ENCODE results near the gene PTGDR.

Gene PTGDR

DNA sequence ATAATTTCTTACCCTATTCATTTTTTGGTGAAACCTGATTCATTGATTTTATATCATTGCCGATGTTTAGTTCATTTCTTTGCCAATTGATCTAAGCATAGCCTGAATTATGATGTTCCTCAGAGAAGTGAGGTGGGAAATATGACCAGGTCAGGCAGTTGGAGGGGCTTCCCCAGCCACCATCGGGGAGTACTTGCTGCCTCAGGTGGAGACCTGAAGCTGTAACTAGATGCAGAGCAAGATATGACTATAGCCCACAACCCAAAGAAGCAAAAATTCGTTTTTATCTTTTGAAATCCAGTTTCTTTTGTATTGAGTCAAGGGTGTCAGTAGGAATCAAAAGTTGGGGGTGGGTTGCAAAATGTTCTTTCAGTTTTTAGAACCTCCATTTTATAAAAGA lies 7.9 kb downstream of the PTGDR start:
- Histone ChIP-seq H3K9ac (ENCODE audit: low read depth in 1 of 2, low read length in 2 of 2) (no peak overlapping the region), H3K4me1 (ENCODE audit: control insufficient read depth in 1 of 2, insufficient read depth in 2 of 2, low read length in 2 of 2) (no peaks in the 10 kb centered on the region), H3K9me3 (ENCODE audit: control insufficient read depth in 1 of 2, low read length in 2 of 2) (no peaks in the 10 kb centered on the region), H3K36me3 (ENCODE audit: control insufficient read depth in 1 of 2, insufficient read depth in 2 of 2, low read length in 2 of 2) (no peaks in the 10 kb centered on the region), H3K27ac (ENCODE audit: low read depth, low read length) (no peak overlapping the region), H3K4me3 (ENCODE audit: low read depth in 1 of 2, low read length in 2 of 2) (no peak overlapping the region), H3K27me3 (ENCODE audit: control insufficient read depth in 1 of 2, insufficient read depth in 2 of 2, low read length in 2 of 2) (no peaks in the 10 kb centered on the region)

DNA sequence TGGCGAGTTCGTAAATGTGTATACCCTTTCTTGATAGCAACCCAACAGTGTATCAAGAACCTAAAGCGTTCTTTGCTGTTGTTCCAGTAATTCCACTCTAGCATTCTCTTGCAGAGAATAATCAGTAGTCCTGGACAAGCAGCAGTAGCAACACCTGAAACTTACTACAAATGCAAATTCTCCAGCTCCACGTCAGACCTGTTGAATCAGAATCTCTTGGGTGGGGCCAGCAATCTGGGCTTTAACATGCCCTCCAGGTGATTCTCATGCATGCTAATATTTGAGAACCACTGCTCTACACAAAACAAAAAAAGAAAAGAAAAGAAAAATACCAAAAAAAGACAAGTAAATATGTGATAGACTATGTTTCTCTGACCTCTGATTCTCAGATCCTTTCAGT lies 10.1 kb downstream of the PTGDR start:
- no peaks in the 10 kb centered on the region for H3K4me1 ChIP-seq (ENCODE audit: control insufficient read depth in 1 of 2, insufficient read depth in 2 of 2, low read length in 2 of 2)
- H3K9ac ChIP-seq (ENCODE audit: low read depth in 1 of 2, low read length in 2 of 2) = no peak overlapping the region
- H3K27ac ChIP-seq (ENCODE audit: low read depth, low read length) = no peak overlapping the region
- no peaks in the 10 kb centered on the region for H3K27me3 ChIP-seq (ENCODE audit: control insufficient read depth in 1 of 2, insufficient read depth in 2 of 2, low read length in 2 of 2)
- no peaks in the 10 kb centered on the region for H3K9me3 ChIP-seq (ENCODE audit: control insufficient read depth in 1 of 2, low read length in 2 of 2)
- H3K4me3 ChIP-seq (ENCODE audit: low read depth in 1 of 2, low read length in 2 of 2) = no peak overlapping the region
- no peaks in the 10 kb centered on the region for H3K36me3 ChIP-seq (ENCODE audit: control insufficient read depth in 1 of 2, insufficient read depth in 2 of 2, low read length in 2 of 2)

GRCh38 chr14:52279408-52279807 lies 11.9 kb downstream of the PTGDR start:
- Histone ChIP-seq H3K36me3 (ENCODE audit: control insufficient read depth in 1 of 2, insufficient read depth in 2 of 2, low read length in 2 of 2) (no peaks in the 10 kb centered on the region), H3K9ac (ENCODE audit: low read depth in 1 of 2, low read length in 2 of 2) (no peak overlapping the region), H3K4me3 (ENCODE audit: low read depth in 1 of 2, low read length in 2 of 2) (no peak overlapping the region), H3K27ac (ENCODE audit: low read depth, low read length) (no peak overlapping the region), H3K27me3 (ENCODE audit: control insufficient read depth in 1 of 2, insufficient read depth in 2 of 2, low read length in 2 of 2) (no peaks in the 10 kb centered on the region), H3K4me1 (ENCODE audit: control insufficient read depth in 1 of 2, insufficient read depth in 2 of 2, low read length in 2 of 2) (no peaks in the 10 kb centered on the region), H3K9me3 (ENCODE audit: control insufficient read depth in 1 of 2, low read length in 2 of 2) (no peaks in the 10 kb centered on the region)

DNA sequence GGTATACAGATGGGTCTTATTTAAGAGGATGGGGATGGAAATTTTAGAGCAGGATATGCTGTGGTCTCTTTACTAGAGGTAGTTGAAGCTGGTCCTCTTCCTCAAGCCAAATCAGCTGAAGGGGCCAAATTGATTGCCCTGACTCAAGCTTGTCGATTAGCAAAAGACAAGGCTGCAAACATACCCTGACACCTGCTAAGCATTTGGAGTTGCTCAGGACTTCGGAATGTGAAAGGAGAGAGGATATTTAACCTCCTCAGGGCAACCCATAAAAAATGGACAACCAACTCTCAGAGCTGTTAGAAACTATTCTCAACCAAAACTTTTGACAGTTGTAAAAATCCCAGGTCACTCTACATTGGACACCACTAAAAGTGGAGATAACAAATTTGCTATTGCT lies 15.6 kb downstream of the PTGDR start:
- H3K9me3 ChIP-seq (ENCODE audit: control insufficient read depth in 1 of 2, low read length in 2 of 2) = no peaks in the 10 kb centered on the region
- no peaks in the 10 kb centered on the region for H3K27me3 ChIP-seq (ENCODE audit: control insufficient read depth in 1 of 2, insufficient read depth in 2 of 2, low read length in 2 of 2)
- H3K36me3 ChIP-seq (ENCODE audit: control insufficient read depth in 1 of 2, insufficient read depth in 2 of 2, low read length in 2 of 2) = no peaks in the 10 kb centered on the region
- H3K4me3 ChIP-seq (ENCODE audit: low read depth in 1 of 2, low read length in 2 of 2) = no peak overlapping the region
- no peak overlapping the region for H3K9ac ChIP-seq (ENCODE audit: low read depth in 1 of 2, low read length in 2 of 2)
- no peaks in the 10 kb centered on the region for H3K4me1 ChIP-seq (ENCODE audit: control insufficient read depth in 1 of 2, insufficient read depth in 2 of 2, low read length in 2 of 2)
- no peak overlapping the region for H3K27ac ChIP-seq (ENCODE audit: low read depth, low read length)

DNA sequence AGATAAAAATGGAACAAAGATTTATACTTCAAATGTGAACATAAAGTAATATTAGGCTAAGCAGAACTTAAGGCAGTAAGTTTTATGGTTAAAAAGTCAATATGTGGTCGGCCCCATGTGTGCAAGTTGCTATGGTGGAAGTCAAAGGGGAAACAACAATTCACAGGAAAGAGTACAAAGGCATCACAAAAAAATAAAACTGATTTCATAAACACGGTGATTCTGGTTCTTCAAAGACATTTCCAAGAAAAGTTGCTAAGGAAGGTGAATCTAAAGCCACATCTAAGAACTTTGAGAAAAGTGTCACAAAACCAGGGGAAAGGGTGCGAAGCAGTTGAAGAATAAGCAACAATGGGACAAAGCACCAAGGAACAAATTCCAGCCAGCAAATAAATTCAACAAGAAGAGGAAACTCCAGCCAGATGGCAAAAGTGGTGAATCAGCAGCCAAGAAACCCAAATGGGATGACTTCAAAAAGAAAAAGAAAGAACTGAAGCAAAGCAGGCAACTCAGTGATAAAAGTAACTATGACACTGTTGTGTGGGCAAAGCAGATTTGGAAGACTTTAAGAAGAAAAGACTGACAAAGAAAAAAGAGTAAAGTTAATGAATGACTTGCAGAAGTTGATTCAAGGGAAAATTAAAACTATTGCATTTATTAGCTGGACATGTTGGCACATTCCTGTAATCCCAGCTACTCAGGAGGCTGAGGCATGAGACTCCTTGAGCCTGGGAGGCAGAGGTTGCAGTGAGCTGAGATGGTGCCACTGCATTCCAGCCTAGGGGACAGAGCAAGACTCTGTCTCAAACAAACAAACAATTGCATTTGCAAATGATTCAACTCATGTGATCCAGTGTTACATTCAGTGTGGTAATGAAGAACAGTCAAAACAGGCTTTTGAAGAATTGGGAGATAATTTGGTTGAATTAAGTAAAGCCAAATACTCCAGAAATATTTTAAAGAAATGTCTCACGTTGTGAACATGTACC lies 19.5 kb downstream of the PTGDR start:
- Histone ChIP-seq H3K27ac (ENCODE audit: low read depth, low read length) (no peak overlapping the region), H3K9me3 (ENCODE audit: control insufficient read depth in 1 of 2, low read length in 2 of 2) (no peaks in the 10 kb centered on the region), H3K4me3 (ENCODE audit: low read depth in 1 of 2, low read length in 2 of 2) (no peak overlapping the region), H3K27me3 (ENCODE audit: control insufficient read depth in 1 of 2, insufficient read depth in 2 of 2, low read length in 2 of 2) (no peaks in the 10 kb centered on the region), H3K4me1 (ENCODE audit: control insufficient read depth in 1 of 2, insufficient read depth in 2 of 2, low read length in 2 of 2) (no peaks in the 10 kb centered on the region), H3K9ac (ENCODE audit: low read depth in 1 of 2, low read length in 2 of 2) (no peak overlapping the region), H3K36me3 (ENCODE audit: control insufficient read depth in 1 of 2, insufficient read depth in 2 of 2, low read length in 2 of 2) (no peaks in the 10 kb centered on the region)

DNA sequence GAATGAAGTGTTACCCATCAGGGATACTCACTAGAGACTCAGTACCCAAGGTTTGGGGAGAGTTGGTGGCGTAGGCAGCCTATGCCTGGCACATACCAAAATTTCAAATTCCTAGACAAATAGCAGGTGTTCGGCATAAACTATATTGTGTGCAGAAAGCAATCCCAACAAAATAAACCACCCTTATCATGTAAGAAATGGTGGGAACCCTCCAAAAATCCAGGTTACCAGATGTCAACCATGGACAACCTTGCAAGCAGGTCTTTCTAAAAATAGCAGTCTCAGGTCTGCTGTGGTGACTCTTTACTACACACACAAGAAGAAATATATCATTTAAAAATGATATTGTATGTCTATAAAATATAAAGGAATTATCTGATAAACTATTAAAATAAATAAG lies 28.9 kb downstream of the PTGDR start:
- Histone ChIP-seq H3K27me3 (ENCODE audit: control insufficient read depth in 1 of 2, insufficient read depth in 2 of 2, low read length in 2 of 2) (no peaks in the 10 kb centered on the region), H3K27ac (ENCODE audit: low read depth, low read length) (no peak overlapping the region), H3K36me3 (ENCODE audit: control insufficient read depth in 1 of 2, insufficient read depth in 2 of 2, low read length in 2 of 2) (no peaks in the 10 kb centered on the region), H3K4me1 (ENCODE audit: control insufficient read depth in 1 of 2, insufficient read depth in 2 of 2, low read length in 2 of 2) (no peaks in the 10 kb centered on the region), H3K4me3 (ENCODE audit: low read depth in 1 of 2, low read length in 2 of 2) (no peak overlapping the region), H3K9ac (ENCODE audit: low read depth in 1 of 2, low read length in 2 of 2) (no peak overlapping the region), H3K9me3 (ENCODE audit: control insufficient read depth in 1 of 2, low read length in 2 of 2) (no peaks in the 10 kb centered on the region)

DNA sequence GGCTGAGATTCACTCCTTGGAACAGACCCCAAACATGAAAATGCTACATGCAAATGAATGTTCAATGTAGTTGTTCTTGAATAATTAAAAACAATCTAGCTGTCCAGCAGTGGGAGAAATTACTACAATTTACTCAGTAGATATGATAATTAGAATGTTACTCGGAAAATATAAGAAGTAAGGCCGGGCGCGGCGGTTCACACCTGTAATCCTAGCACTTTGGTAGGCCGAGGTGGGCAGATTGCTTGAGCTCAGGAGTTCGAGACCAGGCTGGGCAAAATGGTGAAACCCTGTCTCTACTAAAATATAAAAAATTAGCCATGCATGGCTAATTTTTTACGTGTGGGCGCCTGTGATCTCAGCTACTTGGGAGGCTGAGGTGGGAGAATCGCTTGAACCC lies 31.3 kb downstream of the PTGDR start:
- H3K4me3 ChIP-seq (ENCODE audit: low read depth in 1 of 2, low read length in 2 of 2) = no peak overlapping the region
- no peak overlapping the region for H3K27ac ChIP-seq (ENCODE audit: low read depth, low read length)
- no peaks in the 10 kb centered on the region for H3K36me3 ChIP-seq (ENCODE audit: control insufficient read depth in 1 of 2, insufficient read depth in 2 of 2, low read length in 2 of 2)
- H3K9ac ChIP-seq (ENCODE audit: low read depth in 1 of 2, low read length in 2 of 2) = no peak overlapping the region
- H3K27me3 ChIP-seq (ENCODE audit: control insufficient read depth in 1 of 2, insufficient read depth in 2 of 2, low read length in 2 of 2) = no peaks in the 10 kb centered on the region
- no peaks in the 10 kb centered on the region for H3K9me3 ChIP-seq (ENCODE audit: control insufficient read depth in 1 of 2, low read length in 2 of 2)
- H3K4me1 ChIP-seq (ENCODE audit: control insufficient read depth in 1 of 2, insufficient read depth in 2 of 2, low read length in 2 of 2) = no peaks in the 10 kb centered on the region

- Histone ChIP-seq H3K27me3 (ENCODE audit: control insufficient read depth in 1 of 2, insufficient read depth in 2 of 2, low read length in 2 of 2) (no peaks in the 10 kb centered on the region), H3K4me1 (ENCODE audit: control insufficient read depth in 1 of 2, insufficient read depth in 2 of 2, low read length in 2 of 2) (no peaks in the 10 kb centered on the region), H3K27ac (ENCODE audit: low read depth, low read length) (no peak overlapping the region), H3K4me3 (ENCODE audit: low read depth in 1 of 2, low read length in 2 of 2) (no peak overlapping the region), H3K9me3 (ENCODE audit: control insufficient read depth in 1 of 2, low read length in 2 of 2) (no peaks in the 10 kb centered on the region), H3K36me3 (ENCODE audit: control insufficient read depth in 1 of 2, insufficient read depth in 2 of 2, low read length in 2 of 2) (no peaks in the 10 kb centered on the region), H3K9ac (ENCODE audit: low read depth in 1 of 2, low read length in 2 of 2) (no peak overlapping the region)
These were observed 32.3 kb downstream of the PTGDR start for GRCh38 chr14:52299692-52300278.

- Histone ChIP-seq H3K9me3 (ENCODE audit: control insufficient read depth in 1 of 2, low read length in 2 of 2) (no peaks in the 10 kb centered on the region), H3K27ac (ENCODE audit: low read depth, low read length) (no peak overlapping the region), H3K4me1 (ENCODE audit: control insufficient read depth in 1 of 2, insufficient read depth in 2 of 2, low read length in 2 of 2) (peaks cover 8 to 11% of the 10 kb centered on the region in 2 donors), H3K4me3 (ENCODE audit: low read depth in 1 of 2, low read length in 2 of 2) (no peak overlapping the region), H3K27me3 (ENCODE audit: control insufficient read depth in 1 of 2, insufficient read depth in 2 of 2, low read length in 2 of 2) (no peaks in the 10 kb centered on the region), H3K9ac (ENCODE audit: low read depth in 1 of 2, low read length in 2 of 2) (no peak overlapping the region), H3K36me3 (ENCODE audit: control insufficient read depth in 1 of 2, insufficient read depth in 2 of 2, low read length in 2 of 2) (no peaks in the 10 kb centered on the region)
These were observed 35.7 kb downstream of the PTGDR start for GRCh38 chr14:52303236-52303635.

DNA sequence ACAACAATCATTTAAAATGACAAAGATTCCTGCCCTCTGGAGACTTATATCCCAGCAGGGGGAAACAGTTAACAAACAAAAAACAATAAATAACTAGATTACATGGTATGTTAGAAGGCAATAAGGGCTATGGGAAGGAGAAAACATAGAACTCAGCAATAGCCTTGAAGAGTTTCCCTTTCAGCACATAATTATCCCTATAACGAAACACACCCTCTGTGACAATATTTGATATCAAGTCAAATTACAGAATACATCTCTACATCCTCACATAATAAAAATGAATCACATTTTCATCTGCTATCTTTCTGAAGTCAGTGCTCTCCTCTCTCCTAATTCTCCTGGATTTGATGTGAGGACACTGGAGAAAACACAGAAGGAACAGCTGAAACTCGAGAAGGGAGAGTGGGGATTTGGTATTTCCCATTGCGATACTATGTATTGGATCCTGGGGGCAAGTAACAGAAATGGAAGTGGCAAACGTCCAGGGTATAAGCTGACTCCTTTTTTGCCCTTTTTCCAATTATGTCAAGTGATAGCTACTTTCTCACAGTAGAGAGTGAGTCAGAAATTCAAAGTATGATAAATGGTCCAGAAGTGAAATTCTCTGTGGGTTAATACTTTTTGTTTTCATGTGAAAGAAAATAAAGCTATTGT lies 36.9 kb downstream of the PTGDR start:
- Histone ChIP-seq H3K27me3 (ENCODE audit: control insufficient read depth in 1 of 2, insufficient read depth in 2 of 2, low read length in 2 of 2) (no peaks in the 10 kb centered on the region), H3K36me3 (ENCODE audit: control insufficient read depth in 1 of 2, insufficient read depth in 2 of 2, low read length in 2 of 2) (no peaks in the 10 kb centered on the region), H3K9me3 (ENCODE audit: control insufficient read depth in 1 of 2, low read length in 2 of 2) (no peaks in the 10 kb centered on the region), H3K4me1 (ENCODE audit: control insufficient read depth in 1 of 2, insufficient read depth in 2 of 2, low read length in 2 of 2) (peaks cover 8 to 11% of the 10 kb centered on the region in 2 donors), H3K9ac (ENCODE audit: low read depth in 1 of 2, low read length in 2 of 2) (no peak overlapping the region), H3K27ac (ENCODE audit: low read depth, low read length) (no peak overlapping the region), H3K4me3 (ENCODE audit: low read depth in 1 of 2, low read length in 2 of 2) (no peak overlapping the region)

Measured in duodenal mucosa (tissue), 2 donors.